H9 (cell line): Measurements from ENCODE around the gene GNPDA2. TPM values are rescaled to one million over a fixed set of nuclear protein-coding genes. Genes with fewer than 3 reads are reported as not detected.
"Not testable (repeated sequence)": the region's sequence is repeated elsewhere in the genome, so short reads cannot be mapped to it uniquely, and the experiment has no call there.

ENCODE experiments used
- DNase-seq: peaks from one replicate; pipeline ENCODE4 v3.0.0-alpha.2; 2017
- H2AFZ ChIP-seq: one replicate; pipeline ENCODE4 v1.6.1; 2013; ENCODE audit warnings: mild to moderate bottlenecking, low read length, control low read depth, moderate library complexity
- H2AK5ac ChIP-seq: 2 replicates; pipeline ENCODE4 v1.6.1; 2013; ENCODE audit warnings: low read length, control low read depth, mixed read lengths; ENCODE audit not compliant: insufficient read length
- H2BK120ac ChIP-seq: one replicate; pipeline ENCODE4 v1.6.1; 2013; ENCODE audit warnings: low read depth, mild to moderate bottlenecking, low read length, control low read depth, inconsistent platforms; ENCODE audit not compliant: poor library complexity, severe bottlenecking
- H2BK12ac ChIP-seq: 2 replicates; pipeline ENCODE4 v1.6.1; 2013; ENCODE audit warnings: low read length, control low read depth, mixed read lengths, low read depth; ENCODE audit not compliant: insufficient read length
- H2BK15ac ChIP-seq: 2 replicates; pipeline ENCODE4 v1.6.1; 2013; ENCODE audit warnings: low read depth, low read length, control low read depth
- H2BK20ac ChIP-seq: one replicate; pipeline ENCODE4 v1.6.1; 2013; ENCODE audit warnings: low read depth, mild to moderate bottlenecking, low read length, control low read depth, inconsistent platforms; ENCODE audit not compliant: poor library complexity, severe bottlenecking
- H2BK5ac ChIP-seq: 2 replicates; pipeline ENCODE4 v1.6.1; 2013; ENCODE audit warnings: low read length, control low read depth, mixed read lengths; ENCODE audit not compliant: insufficient read length
- H3K14ac ChIP-seq: 2 replicates; pipeline ENCODE4 v1.6.1; 2013; ENCODE audit warnings: low read length, control low read depth; ENCODE audit not compliant: insufficient read depth
- H3K18ac ChIP-seq: 2 replicates; pipeline ENCODE4 v1.6.1; 2013; ENCODE audit warnings: low read depth, mild to moderate bottlenecking, mixed read lengths, low read length, control low read depth; ENCODE audit not compliant: insufficient read length
- H3K23ac ChIP-seq: 2 replicates; pipeline ENCODE4 v1.6.1; 2013; ENCODE audit warnings: low read length, control low read depth, mixed read lengths, low read depth; ENCODE audit not compliant: insufficient read length
- H3K23me2 ChIP-seq: 2 replicates; pipeline ENCODE4 v1.6.1; 2013; ENCODE audit warnings: low read depth, mild to moderate bottlenecking, mixed read lengths, low read length, control low read depth; ENCODE audit not compliant: insufficient read length, poor library complexity, severe bottlenecking
- H3K27ac ChIP-seq: 2 replicates; pipeline ENCODE4 v1.5.1; 2013; ENCODE audit warnings: low read length, control low read depth, mixed read lengths, low read depth; ENCODE audit not compliant: insufficient read length
- H3K27me3 ChIP-seq: 2 replicates; pipeline ENCODE4 v1.6.1; 2013; ENCODE audit warnings: low read length, control low read depth, inconsistent platforms; ENCODE audit not compliant: insufficient read depth
- H3K4ac ChIP-seq: 2 replicates; pipeline ENCODE4 v1.6.1; 2013; ENCODE audit warnings: low read depth, mild to moderate bottlenecking, control low read depth, inconsistent platforms, low read length, moderate library complexity
- H3K4me1 ChIP-seq: 2 replicates; pipeline ENCODE4 v1.6.1; 2013; ENCODE audit warnings: low read length, control low read depth, inconsistent platforms; ENCODE audit not compliant: insufficient read depth
- H3K4me2 ChIP-seq: 2 replicates; pipeline ENCODE4 v1.6.1; 2013; ENCODE audit warnings: low read length, control low read depth, mixed read lengths; ENCODE audit not compliant: insufficient read length, insufficient read depth
- H3K56ac ChIP-seq: 2 replicates; pipeline ENCODE4 v1.6.1; 2013; ENCODE audit warnings: low read depth, mild to moderate bottlenecking, mixed read lengths, low read length, control low read depth; ENCODE audit not compliant: insufficient read length
- H3K79me1 ChIP-seq: 2 replicates; pipeline ENCODE4 v1.6.1; 2013; ENCODE audit warnings: low read depth, mild to moderate bottlenecking, moderate library complexity, low read length, control low read depth, inconsistent platforms; ENCODE audit not compliant: insufficient read depth, poor library complexity, severe bottlenecking
- H3K79me2 ChIP-seq: 2 replicates; pipeline ENCODE4 v1.6.1; 2013; ENCODE audit warnings: low read length, control low read depth, inconsistent platforms; ENCODE audit not compliant: insufficient read depth
- H3K9ac ChIP-seq: 2 replicates; pipeline ENCODE4 v1.6.1; 2013; ENCODE audit warnings: low read length, control low read depth, mixed read lengths; ENCODE audit not compliant: insufficient read length; ENCODE audit errors: extremely low read depth
- H3K9me3 ChIP-seq: one replicate; pipeline ENCODE4 v1.6.1; 2013; ENCODE audit warnings: low read depth, low read length, inconsistent platforms; ENCODE audit not compliant: control insufficient read depth
- H3T11ph ChIP-seq: one replicate; pipeline ENCODE4 v1.6.1; 2013; ENCODE audit warnings: mild to moderate bottlenecking, low read length, control low read depth, inconsistent platforms
- H4K20me1 ChIP-seq: one replicate; pipeline ENCODE4 v1.6.1; 2013; ENCODE audit not compliant: control insufficient read depth, insufficient read length, insufficient read depth
- H4K5ac ChIP-seq: 2 replicates; pipeline ENCODE4 v1.6.1; 2013; ENCODE audit warnings: low read depth, mild to moderate bottlenecking, mixed read lengths, low read length, control low read depth; ENCODE audit not compliant: insufficient read length
- H4K8ac ChIP-seq: replicated peaks from 2 replicates; pipeline ENCODE4 v1.6.1; 2013; ENCODE audit warnings: low read length, control low read depth, mixed read lengths, low read depth; ENCODE audit not compliant: insufficient read length
- H4K91ac ChIP-seq: 2 replicates; pipeline ENCODE4 v1.6.1; 2013; ENCODE audit warnings: low read depth, mild to moderate bottlenecking, moderate library complexity, mixed read lengths, low read length, control low read depth; ENCODE audit not compliant: insufficient read length
- H3K27ac Mint-ChIP-seq, 3 experiments: 2 replicates in 2 of 3; 3 replicates in 1 of 3; pipeline ENCODE4 v1.8.0; 2020 to 2021; ENCODE audit warnings: mixed read lengths in 3 of 3, mild to moderate bottlenecking in 1 of 3, moderate library complexity in 1 of 3
- H3K27me3 Mint-ChIP-seq: 2 replicates; pipeline ENCODE4 v1.8.0; 2021; ENCODE audit warnings: low read depth, mild to moderate bottlenecking, moderate library complexity, mixed read lengths
- H3K36me3 Mint-ChIP-seq, 3 experiments: 2 replicates in 2 of 3; 3 replicates in 1 of 3; pipeline ENCODE4 v1.8.0; 2020 to 2021; ENCODE audit warnings: low read depth in 3 of 3, mixed read lengths in 3 of 3; ENCODE audit not compliant: insufficient read depth in 1 of 3
- H3K4me1 Mint-ChIP-seq, 2 experiments: 2 replicates each; pipeline ENCODE4 v1.8.0; 2020; ENCODE audit warnings: mixed read lengths in 2 of 2
- H3K4me3 Mint-ChIP-seq, 2 experiments: 2 replicates in 1 of 2; 3 replicates in 1 of 2; pipeline ENCODE4 v1.8.0; 2020 to 2021; ENCODE audit warnings: mild to moderate bottlenecking in 2 of 2, mixed read lengths in 2 of 2, moderate library complexity in 1 of 2
- H3K9me3 Mint-ChIP-seq, 2 experiments: 2 replicates in 1 of 2; 3 replicates in 1 of 2; pipeline ENCODE4 v1.8.0; 2020; ENCODE audit warnings: mild to moderate bottlenecking in 2 of 2, mixed read lengths in 2 of 2, moderate library complexity in 1 of 2
- WGBS: extraction: QIAGEN DNeasy Blood & Tissue Kit; methylation state at CpG from one replicate; pipeline ENCODE4 v1.1.7; 2013; ENCODE audit warnings: missing lambda C conversion rate, low lambda C conversion rate, mixed read lengths; ENCODE audit not compliant: insufficient read length; ENCODE audit errors: extremely low coverage; 5-methylcytosine and 5-hydroxymethylcytosine counted together
- total RNA-seq: library from RNA; stranded (reverse); gene quantifications from 2 replicates; pipeline ENCODE4 v1.2.1, GENCODE V29; 2021
- TF ChIP-seq, protein P1 (sequence below): fragments of 200-600 bp; sonication (generic); conservative IDR thresholded peaks from 3 replicates; pipeline ENCODE4 v1.8.0; 2021; ENCODE audit warnings: antibody characterized with exemption, mild to moderate bottlenecking

GNPDA2 gene
- total RNA-seq, 1 experiment from 2014 or later: 4.8 TPM

DNA sequence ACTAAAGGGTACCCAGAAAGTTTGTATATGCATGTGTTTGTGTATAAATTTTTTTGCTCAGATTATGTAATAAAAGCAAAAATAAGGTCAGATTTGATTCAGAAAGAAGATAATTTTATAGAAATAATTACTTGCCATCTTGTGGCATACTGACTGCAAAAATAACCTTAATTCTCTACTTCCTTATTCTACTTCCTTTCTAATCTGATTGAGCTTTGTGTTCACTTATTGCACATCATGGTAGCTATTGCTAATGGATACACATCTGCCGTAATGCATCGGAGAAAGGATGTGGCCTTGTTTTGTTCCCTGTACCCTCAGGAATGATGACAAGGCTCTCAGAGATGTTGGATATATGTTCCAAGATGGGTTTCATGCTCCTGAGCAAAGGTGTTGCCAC is 10.5 kb upstream of the GNPDA2 start:
- no peak overlapping the region for H3K23ac ChIP-seq
- H3K27me3 Mint-ChIP-seq: peaks cover 1% of the 10 kb centered on the region; the same call in 1 of the 2 replicates
- H3K4me3 Mint-ChIP-seq: no peak overlapping the region

GRCh38 chr4:44728694-44729093 is 2.3 kb upstream of the GNPDA2 start:
- H2BK15ac ChIP-seq, H3K4me3 Mint-ChIP-seq, H3K79me1 ChIP-seq, H2BK5ac ChIP-seq, H2BK20ac ChIP-seq, H4K20me1 ChIP-seq, H3K27ac Mint-ChIP-seq, H2AK5ac ChIP-seq, H4K91ac ChIP-seq, DNase-seq, H3K23ac ChIP-seq, H3K14ac ChIP-seq, H3K79me2 ChIP-seq, H3K36me3 Mint-ChIP-seq, H3K18ac ChIP-seq, H3K27ac ChIP-seq, H3K4me2 ChIP-seq, H4K8ac ChIP-seq, H2BK12ac ChIP-seq, H4K5ac ChIP-seq, H3K9ac ChIP-seq, H3K9me3 ChIP-seq, H3K27me3 ChIP-seq, H3T11ph ChIP-seq, H3K56ac ChIP-seq, H3K4me1 ChIP-seq, H2AFZ ChIP-seq, H3K4ac ChIP-seq, H3K23me2 ChIP-seq, H3K9me3 Mint-ChIP-seq, H2BK120ac ChIP-seq: not testable (repeated sequence)
- Mint-ChIP-seq H3K4me1 (peaks cover 19 to 20% of the 10 kb centered on the region in 2 experiments), H3K27me3 (peaks cover 25% of the 10 kb centered on the region)
- whole genome bisulfite sequencing: no CpG with 5 or more reads among the region's 9 CpGs

More for the DNA sequence above, 10.5 kb upstream of the GNPDA2 start:
- no peak overlapping the region for H3K4ac ChIP-seq
- no peak overlapping the region for H4K5ac ChIP-seq
- no peak overlapping the region for H4K91ac ChIP-seq
- H3K79me1 ChIP-seq: no peaks in the 10 kb centered on the region
- H2BK120ac ChIP-seq: no peak overlapping the region
- H3K23me2 ChIP-seq: no peaks in the 10 kb centered on the region
- no CpG with 5 or more reads among the region's 2 CpGs for WGBS
- TF ChIP-seq, protein P1, sequence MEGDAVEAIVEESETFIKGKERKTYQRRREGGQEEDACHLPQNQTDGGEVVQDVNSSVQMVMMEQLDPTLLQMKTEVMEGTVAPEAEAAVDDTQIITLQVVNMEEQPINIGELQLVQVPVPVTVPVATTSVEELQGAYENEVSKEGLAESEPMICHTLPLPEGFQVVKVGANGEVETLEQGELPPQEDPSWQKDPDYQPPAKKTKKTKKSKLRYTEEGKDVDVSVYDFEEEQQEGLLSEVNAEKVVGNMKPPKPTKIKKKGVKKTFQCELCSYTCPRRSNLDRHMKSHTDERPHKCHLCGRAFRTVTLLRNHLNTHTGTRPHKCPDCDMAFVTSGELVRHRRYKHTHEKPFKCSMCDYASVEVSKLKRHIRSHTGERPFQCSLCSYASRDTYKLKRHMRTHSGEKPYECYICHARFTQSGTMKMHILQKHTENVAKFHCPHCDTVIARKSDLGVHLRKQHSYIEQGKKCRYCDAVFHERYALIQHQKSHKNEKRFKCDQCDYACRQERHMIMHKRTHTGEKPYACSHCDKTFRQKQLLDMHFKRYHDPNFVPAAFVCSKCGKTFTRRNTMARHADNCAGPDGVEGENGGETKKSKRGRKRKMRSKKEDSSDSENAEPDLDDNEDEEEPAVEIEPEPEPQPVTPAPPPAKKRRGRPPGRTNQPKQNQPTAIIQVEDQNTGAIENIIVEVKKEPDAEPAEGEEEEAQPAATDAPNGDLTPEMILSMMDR: no peak
- DNase-seq: no peak
- no peak overlapping the region for H3K14ac ChIP-seq
- no peak overlapping the region for H3K4me2 ChIP-seq
- no peaks in the 10 kb centered on the region for H4K20me1 ChIP-seq
- H2BK15ac ChIP-seq: no peak overlapping the region
- H3K9me3 ChIP-seq: no peaks in the 10 kb centered on the region
- no peak overlapping the region for H2BK20ac ChIP-seq
- Mint-ChIP-seq H3K9me3 (no peaks in the 10 kb centered on the region), H3K27ac (no peak overlapping the region), H3K4me1 (no peaks in the 10 kb centered on the region), H3K36me3 (no peaks in the 10 kb centered on the region)
- H4K8ac ChIP-seq: no peak overlapping the region
- no peak overlapping the region for H3K56ac ChIP-seq
- H3T11ph ChIP-seq: no peak overlapping the region
- no peak overlapping the region for H3K9ac ChIP-seq
- no peaks in the 10 kb centered on the region; the same call in 1 of the 2 replicates for H3K79me2 ChIP-seq
- H3K27ac ChIP-seq: no peak overlapping the region
- no peaks in the 10 kb centered on the region for H3K4me1 ChIP-seq
- H2BK5ac ChIP-seq: no peak overlapping the region
- H3K27me3 ChIP-seq: no peaks in the 10 kb centered on the region
- H2BK12ac ChIP-seq: no peak overlapping the region
- H2AFZ ChIP-seq: no peak overlapping the region
- H3K18ac ChIP-seq: no peak overlapping the region
- H2AK5ac ChIP-seq: no peak overlapping the region
